Astrocyte (in vitro differentiated cells and primary cell): ENCODE data around the gene MXRA5.

ENCODE experiments used
- EZH2 ChIP-seq: IDR thresholded peaks from 2 replicates; pipeline ENCODE4 v1.6.1; 2012; ENCODE audit warnings: mild to moderate bottlenecking, low read length, inconsistent platforms; ENCODE audit not compliant: insufficient read depth
- TF ChIP-seq, protein P1 (sequence below): IDR thresholded peaks from 2 replicates; pipeline ENCODE4 v1.5.1; 2011; ENCODE audit warnings: low read depth, mild to moderate bottlenecking, inconsistent platforms, low read length, moderate library complexity; ENCODE audit not compliant: insufficient read depth

DNA sequence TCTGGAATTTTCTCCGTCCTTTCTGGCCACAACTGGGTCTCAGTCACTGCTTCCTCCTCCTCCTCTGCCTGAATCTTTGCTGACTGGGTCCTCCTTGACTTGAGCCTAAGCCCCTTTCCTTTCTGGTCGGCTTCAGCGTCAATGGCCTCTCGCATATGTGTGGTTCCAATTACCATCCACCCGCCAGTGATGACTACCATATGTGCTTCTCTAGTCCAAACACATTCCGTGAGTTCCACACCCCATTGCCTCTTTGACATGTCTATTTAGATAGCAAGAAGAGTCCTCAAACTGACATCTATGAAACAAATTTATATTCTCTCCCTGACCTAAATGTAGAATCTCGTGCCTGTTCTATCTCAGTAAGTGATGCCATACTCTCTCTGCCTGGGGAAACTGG lies 19.8 kb downstream of the MXRA5 start:
- TF ChIP-seq, protein P1, sequence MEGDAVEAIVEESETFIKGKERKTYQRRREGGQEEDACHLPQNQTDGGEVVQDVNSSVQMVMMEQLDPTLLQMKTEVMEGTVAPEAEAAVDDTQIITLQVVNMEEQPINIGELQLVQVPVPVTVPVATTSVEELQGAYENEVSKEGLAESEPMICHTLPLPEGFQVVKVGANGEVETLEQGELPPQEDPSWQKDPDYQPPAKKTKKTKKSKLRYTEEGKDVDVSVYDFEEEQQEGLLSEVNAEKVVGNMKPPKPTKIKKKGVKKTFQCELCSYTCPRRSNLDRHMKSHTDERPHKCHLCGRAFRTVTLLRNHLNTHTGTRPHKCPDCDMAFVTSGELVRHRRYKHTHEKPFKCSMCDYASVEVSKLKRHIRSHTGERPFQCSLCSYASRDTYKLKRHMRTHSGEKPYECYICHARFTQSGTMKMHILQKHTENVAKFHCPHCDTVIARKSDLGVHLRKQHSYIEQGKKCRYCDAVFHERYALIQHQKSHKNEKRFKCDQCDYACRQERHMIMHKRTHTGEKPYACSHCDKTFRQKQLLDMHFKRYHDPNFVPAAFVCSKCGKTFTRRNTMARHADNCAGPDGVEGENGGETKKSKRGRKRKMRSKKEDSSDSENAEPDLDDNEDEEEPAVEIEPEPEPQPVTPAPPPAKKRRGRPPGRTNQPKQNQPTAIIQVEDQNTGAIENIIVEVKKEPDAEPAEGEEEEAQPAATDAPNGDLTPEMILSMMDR, result no peak
- no peak for TF ChIP-seq EZH2
